Psoas muscle (tissue), 8 donors: ENCODE measurements around the gene LRP3. TPM values are rescaled to one million over a fixed set of nuclear protein-coding genes. Genes with fewer than 3 reads are reported as not detected.

Source experiments
- ATAC-seq, 4 donors: fragments of 200-7000 bp; cut with Tn5 transposase; one replicate each; pipeline ENCODE4 v1.9.1; 2020; ENCODE audit warnings: moderate library complexity in 3 of 4, mild to moderate bottlenecking in 2 of 4
- DNase-seq, 2 donors: peaks; one replicate each; pipeline ENCODE4 v3.0.0-alpha.2; 2020
- H3K27ac ChIP-seq: fragments of 200-600 bp; one replicate; pipeline ENCODE4 v1.8.0; 2022
- H3K27me3 ChIP-seq, 3 donors: fragments of 200-600 bp in 1 of 3; one replicate each; pipeline versions ENCODE4 v1.6.1 to v1.8.0; 2013 to 2022; ENCODE audit warnings: low read length in 2 of 3, mild to moderate bottlenecking in 2 of 3, moderate library complexity in 1 of 3; ENCODE audit not compliant: insufficient read depth in 3 of 3
- H3K36me3 ChIP-seq, 2 donors: fragments of 200-600 bp in 1 of 2; one replicate each; pipeline versions ENCODE4 v1.6.1 to v1.8.0; 2013 to 2022; ENCODE audit warnings: low read depth in 1 of 2, mild to moderate bottlenecking in 1 of 2, moderate library complexity in 1 of 2; ENCODE audit not compliant: insufficient read depth in 1 of 2
- H3K4me1 ChIP-seq: fragments of 200-600 bp; one replicate; pipeline ENCODE4 v1.8.0; 2022
- H3K4me3 ChIP-seq: fragments of 200-600 bp; one replicate; pipeline ENCODE4 v1.8.0; 2022; ENCODE audit warnings: mild to moderate bottlenecking
- H3K9me3 ChIP-seq: fragments of 200-600 bp; one replicate; pipeline ENCODE4 v1.8.0; 2022
- CTCF ChIP-seq: fragments of 200-600 bp; IDR thresholded peaks from one replicate; pipeline ENCODE4 v1.8.0; 2022; ENCODE audit warnings: antibody characterized with exemption
- WGBS, 3 donors: extraction: QIAGEN DNeasy Blood & Tissue Kit; methylation state at CpG; one replicate each; pipeline versions ENCODE4 v1.1.6 to v1.1.7; 2013; 5-methylcytosine and 5-hydroxymethylcytosine counted together
- intact Hi-C, 2 donors: fragments of 100-400 bp; cut with DNase I; formaldehyde crosslinking; loops; one replicate each; pipeline versions ENCODE4 v1.11.0 to v1.14.2; 2022
- polyA plus RNA-seq, 3 donors: library from polyadenylated mRNA; stranded (reverse); fragments of 200-250 nt; gene quantifications; one replicate each; pipeline ENCODE4 v1.2.3, GENCODE V29; 2013
- total RNA-seq, 4 donors: library from RNA; stranded (reverse); fragmentation: NEBNext Ultra II Directional in 2 of 4; extraction: Animal tissue kit (Norgen Biotek cat#: 25700) in 2 of 4; gene quantifications; one replicate each; pipeline versions ENCODE4 v1.2.1 to v1.2.4, GENCODE V29; 2021 to 2023
- donor health status: healthy with polysubstance abuse.
- donor health status: DM: no; HTN: no; CAD: no; lungs with moderate emphysema.
- donor health status: Bipolar disorder and iron deficiency.
- donor health status: healthy.
- donor health status: DM: yes; HTN: yes; CAD: no.
- donor health status: DM: no; HTN: no; CAD: no.
- donor health status: DM: no; HTN: no; CAD: no.
- donor health status: DM: yes; HTN: yes; CAD: no.

The LRP3 gene
- total and polyA plus RNA-seq, 7 donors, result 10.7 to 25.1 (median 18.8) TPM

- no peaks in the 10 kb centered on the region for H3K9me3 ChIP-seq
- no peaks in the 10 kb centered on the region for H3K27me3 ChIP-seq
- intact Hi-C loops, result no loop called here
- H3K36me3 ChIP-seq, result peaks cover 0 to 50% of the 10 kb centered on the region in 2 donors
- 69 to 76% (median 70%) methylated on average over 6 of the region's 6 CpGs for WGBS, 3 donors
- H3K4me3 ChIP-seq, result no peak overlapping the region
- H3K4me1 ChIP-seq, result no peaks in the 10 kb centered on the region
- ATAC-seq (no peak), DNase-seq (peak in 1 of 2 donors; percentile 34)
- no peak for TF ChIP-seq CTCF
- H3K27ac ChIP-seq, result no peak overlapping the region
These were observed 9.4 kb downstream of the LRP3 start for GRCh38 chr19:33203529-33203928.

- Histone ChIP-seq H3K9me3 (no peaks in the 10 kb centered on the region), H3K27ac (no peak overlapping the region), H3K36me3 (peaks cover 0 to 47% of the 10 kb centered on the region in 2 donors), H3K4me3 (no peak overlapping the region), H3K27me3 (no peaks in the 10 kb centered on the region), H3K4me1 (no peaks in the 10 kb centered on the region)
- intact Hi-C loops, result no loop called here
- ATAC-seq (no peak), DNase-seq (peak in 1 of 2 donors; percentile 54)
- 89 to 91% (median 89%) methylated on average over 25 to 32 of the region's 32 CpGs for WGBS, 3 donors
- no peak for TF ChIP-seq CTCF
These were observed 10.2 kb downstream of the LRP3 start for GRCh38 chr19:33204136-33204973.

GRCh38 chr19:33205110-33205509, 11.0 kb downstream of the LRP3 start:
- 89% methylated on average over 25 to 27 of the region's 27 CpGs for WGBS, 3 donors
- no peak for TF ChIP-seq CTCF
- H3K9me3 ChIP-seq, result no peaks in the 10 kb centered on the region
- H3K4me1 ChIP-seq, result no peaks in the 10 kb centered on the region
- H3K27me3 ChIP-seq, result no peaks in the 10 kb centered on the region
- no peak overlapping the region for H3K4me3 ChIP-seq
- intact Hi-C loops, result no loop called here
- peaks cover 0 to 47% of the 10 kb centered on the region in 2 donors for H3K36me3 ChIP-seq
- DNase-seq (peak in 1 of 2 donors; percentile 47), ATAC-seq (no peak)
- no peak overlapping the region for H3K27ac ChIP-seq

GRCh38 chr19:33205531-33206260, 11.6 kb downstream of the LRP3 start:
- Histone ChIP-seq H3K4me1 (no peaks in the 10 kb centered on the region), H3K36me3 (peaks cover 0 to 47% of the 10 kb centered on the region in 2 donors), H3K4me3 (no peak overlapping the region), H3K9me3 (no peaks in the 10 kb centered on the region), H3K27ac (no peak overlapping the region), H3K27me3 (no peaks in the 10 kb centered on the region)
- ATAC-seq (no peak), DNase-seq (peak in 1 of 2 donors; percentile 49)
- no peak for TF ChIP-seq CTCF
- WGBS, 3 donors, result 94 to 95% (median 95%) methylated on average over 60 to 64 of the region's 64 CpGs
- intact Hi-C loops, result no loop called here
